Brain pericyte (primary cell): ENCODE results near the gene ACOX2.

ENCODE experiments used
- DNase-seq: peaks from one replicate; pipeline ENCODE4 v3.0.0-alpha.2; 2012; ENCODE audit warnings: low read depth, low spot score

Gene ACOX2

GRCh38 chr3:58508437-58508836, 28.6 kb downstream of the ACOX2 start:
- DNase-seq: no peak

- no peak for DNase-seq
Observed at GRCh38 chr3:58507356-58508078, 29.5 kb downstream of the ACOX2 start.

- DNase-seq: no peak
Observed at GRCh38 chr3:58502872-58503271, 34.1 kb downstream of the ACOX2 start.

- DNase-seq: no peak
Observed at GRCh38 chr3:58497097-58497496, 39.9 kb downstream of the ACOX2 start.

GRCh38 chr3:58496206-58496857, 40.7 kb downstream of the ACOX2 start:
- DNase-seq: no peak

- no peak for DNase-seq
Observed at GRCh38 chr3:58495101-58495500, 41.9 kb downstream of the ACOX2 start.

GRCh38 chr3:58494107-58494506, 42.9 kb downstream of the ACOX2 start:
- no peak for DNase-seq

GRCh38 chr3:58492494-58492905, 44.5 kb downstream of the ACOX2 start:
- DNase-seq: no peak

GRCh38 chr3:58491506-58492402, 45.2 kb downstream of the ACOX2 start, which contains the start of gene KCTD6:
Gene KCTD6 (plus strand): TSS chr3:58492096. CDS start chr3:58498756, 6,660 bp downstream.
- DNase-seq: peak; percentile 89

- DNase-seq: no peak
Observed at GRCh38 chr3:58490860-58491501, 46.0 kb downstream of the ACOX2 start.

GRCh38 chr3:58488967-58489366, 48.0 kb downstream of the ACOX2 start:
- DNase-seq: no peak

GRCh38 chr3:58487140-58487886, 49.7 kb downstream of the ACOX2 start:
- no peak for DNase-seq

GRCh38 chr3:58485801-58486435, 51.1 kb downstream of the ACOX2 start:
- no peak for DNase-seq

GRCh38 chr3:58484722-58485069, 52.3 kb downstream of the ACOX2 start:
- DNase-seq: no peak

- DNase-seq: no peak
Observed at GRCh38 chr3:58484045-58484721, 52.8 kb downstream of the ACOX2 start.

- no peak for DNase-seq
Observed at GRCh38 chr3:58482917-58483636, 53.9 kb downstream of the ACOX2 start.

- DNase-seq: no peak
Observed at GRCh38 chr3:58480309-58480708, 56.7 kb downstream of the ACOX2 start.

GRCh38 chr3:58478781-58479180, 58.2 kb downstream of the ACOX2 start:
- no peak for DNase-seq

- no peak for DNase-seq
Observed at GRCh38 chr3:58474967-58475578, 61.9 kb downstream of the ACOX2 start.
